Measurements from ENCODE around the gene EFHB.
"Not testable (repeated sequence)": the region's sequence is repeated elsewhere in the genome, so short reads cannot be mapped to it uniquely, and the experiment has no call there.

The EFHB gene

DNA sequence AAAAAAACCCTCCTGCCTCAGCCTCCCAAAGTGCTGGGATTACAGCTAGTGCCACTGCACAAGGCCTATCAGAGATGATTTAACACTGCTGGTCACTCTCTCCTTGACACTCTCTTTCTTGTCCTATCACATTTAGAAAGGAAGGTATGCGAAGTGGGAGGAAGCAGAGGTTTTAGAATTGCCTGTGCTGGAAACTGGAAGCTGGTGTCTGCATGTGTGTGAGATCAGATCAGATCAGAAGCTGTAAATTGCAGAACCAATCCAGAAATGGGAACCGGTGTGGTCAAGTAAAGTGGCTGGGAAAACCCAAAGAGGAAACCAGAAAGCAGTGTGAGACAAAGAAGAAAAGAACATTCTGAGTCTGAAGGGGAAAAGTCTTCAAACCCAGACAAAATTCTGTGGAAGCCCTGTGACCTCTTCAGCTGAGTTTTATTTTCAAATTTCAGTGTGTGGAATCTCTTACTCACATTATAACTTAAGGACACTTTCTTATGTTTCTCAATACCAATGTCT is 2.8 kb downstream of the EFHB start:
- no peak for DNase-seq

GRCh38 chr3:19920401-19921080 is 13.5 kb downstream of the EFHB start:
- DNase-seq, result no peak

DNA sequence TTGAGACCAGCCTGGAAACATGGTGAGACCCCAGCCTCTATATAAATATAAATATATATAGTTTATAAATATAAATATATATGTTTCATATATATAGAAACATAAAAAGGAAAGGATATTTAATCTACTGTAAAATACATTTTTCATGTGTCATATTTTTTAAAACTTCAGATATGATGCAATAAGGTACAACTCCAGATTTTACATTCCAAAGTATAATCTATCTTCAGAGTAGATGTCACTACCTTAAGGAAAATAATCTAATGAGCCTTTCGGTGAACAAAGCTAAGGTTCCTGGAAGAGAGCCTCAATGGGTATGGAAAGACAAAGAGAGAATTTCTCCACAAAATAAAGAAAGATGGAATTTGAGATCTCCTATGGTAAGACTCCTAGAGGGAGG is 16.9 kb downstream of the EFHB start:
- DNase-seq, result no peak

- no peak for DNase-seq
Observed at GRCh38 chr3:19911452-19911851, 22.6 kb downstream of the EFHB start.

GRCh38 chr3:19907523-19907922 is 26.5 kb downstream of the EFHB start:
- no peak for DNase-seq

GRCh38 chr3:19903649-19904048 is 30.4 kb downstream of the EFHB start:
- DNase-seq, result no peak

- no peak for DNase-seq
Observed at GRCh38 chr3:19901918-19902317, 32.1 kb downstream of the EFHB start.

GRCh38 chr3:19901337-19901736 is 32.7 kb downstream of the EFHB start:
- DNase-seq, result no peak

DNA sequence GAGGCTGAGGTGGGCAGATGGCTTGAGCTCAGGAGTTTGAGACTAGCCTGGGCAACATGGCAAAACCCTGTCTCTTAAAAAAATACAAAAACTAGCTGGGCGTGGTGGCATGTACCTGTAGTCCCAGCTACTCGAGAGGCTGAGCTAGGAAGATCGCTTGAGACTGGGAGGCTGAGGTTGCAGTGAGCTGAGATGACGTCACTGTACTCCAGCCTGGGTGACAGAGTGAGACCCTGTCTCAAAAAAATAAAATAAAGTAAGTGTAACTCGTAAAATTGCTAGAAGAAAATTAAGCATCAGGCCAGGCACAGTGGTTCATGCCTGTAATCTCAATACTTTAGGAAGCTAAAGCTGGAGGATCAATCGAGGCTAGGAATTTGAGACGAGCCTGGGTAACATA is 34.2 kb downstream of the EFHB start:
- DNase-seq, result not testable (repeated sequence)

DNA sequence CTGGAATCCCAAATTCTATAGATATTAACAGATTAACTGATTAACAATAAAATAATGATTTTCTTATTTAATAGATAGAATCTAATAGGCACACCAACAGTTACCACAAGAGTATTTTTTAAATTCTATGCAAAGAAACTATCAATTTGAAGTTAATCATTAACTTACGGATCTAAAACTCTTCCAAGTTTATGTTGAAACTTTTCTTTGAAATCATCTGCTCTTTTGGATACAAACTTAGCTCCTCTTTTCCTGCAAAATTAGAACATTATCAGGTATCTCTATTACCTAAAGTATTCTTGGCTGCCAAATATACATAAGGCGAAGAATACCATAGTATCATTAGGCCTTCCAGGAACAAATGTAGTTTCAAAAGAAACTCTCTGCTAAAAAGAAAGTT is 34.8 kb downstream of the EFHB start:
- DNase-seq, result no peak

DNA sequence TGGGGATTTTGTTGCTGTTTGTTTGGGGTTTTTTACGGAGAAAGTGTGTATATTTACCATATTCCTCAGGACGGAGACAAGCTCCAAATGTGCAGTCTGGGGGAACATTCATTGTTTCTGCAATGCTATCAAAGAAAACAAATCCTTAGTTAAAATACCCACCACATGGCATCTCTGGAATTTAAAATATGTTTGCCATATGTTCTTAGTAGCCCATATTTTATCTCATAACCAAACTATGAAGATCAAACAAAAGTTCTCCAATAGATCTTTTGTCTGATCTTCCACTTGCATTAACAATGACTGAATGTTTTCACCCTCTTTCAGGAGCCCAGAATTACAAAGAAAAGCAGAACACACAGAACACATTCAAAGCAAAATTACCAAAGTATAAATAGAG is 35.3 kb downstream of the EFHB start:
- DNase-seq, result no peak

DNA sequence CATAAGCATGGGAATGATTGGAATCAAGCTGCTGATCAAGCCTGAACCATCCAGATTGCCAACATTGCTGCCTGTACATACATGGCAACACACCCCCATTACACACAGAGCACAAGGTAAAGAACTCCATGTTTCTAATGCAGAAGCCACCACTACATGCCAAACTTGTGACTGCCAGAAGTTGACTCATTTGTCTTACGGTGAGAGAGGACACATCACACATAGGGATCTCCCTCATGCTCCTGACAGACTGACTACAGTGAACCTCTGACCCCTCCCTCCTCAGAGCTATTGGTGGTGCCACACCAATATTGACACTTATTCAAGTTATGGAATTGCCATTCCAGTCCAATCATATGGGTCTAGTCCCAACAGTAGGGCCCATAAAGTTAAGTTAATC is 42.3 kb downstream of the EFHB start:
- DNase-seq, result no peak

DNA sequence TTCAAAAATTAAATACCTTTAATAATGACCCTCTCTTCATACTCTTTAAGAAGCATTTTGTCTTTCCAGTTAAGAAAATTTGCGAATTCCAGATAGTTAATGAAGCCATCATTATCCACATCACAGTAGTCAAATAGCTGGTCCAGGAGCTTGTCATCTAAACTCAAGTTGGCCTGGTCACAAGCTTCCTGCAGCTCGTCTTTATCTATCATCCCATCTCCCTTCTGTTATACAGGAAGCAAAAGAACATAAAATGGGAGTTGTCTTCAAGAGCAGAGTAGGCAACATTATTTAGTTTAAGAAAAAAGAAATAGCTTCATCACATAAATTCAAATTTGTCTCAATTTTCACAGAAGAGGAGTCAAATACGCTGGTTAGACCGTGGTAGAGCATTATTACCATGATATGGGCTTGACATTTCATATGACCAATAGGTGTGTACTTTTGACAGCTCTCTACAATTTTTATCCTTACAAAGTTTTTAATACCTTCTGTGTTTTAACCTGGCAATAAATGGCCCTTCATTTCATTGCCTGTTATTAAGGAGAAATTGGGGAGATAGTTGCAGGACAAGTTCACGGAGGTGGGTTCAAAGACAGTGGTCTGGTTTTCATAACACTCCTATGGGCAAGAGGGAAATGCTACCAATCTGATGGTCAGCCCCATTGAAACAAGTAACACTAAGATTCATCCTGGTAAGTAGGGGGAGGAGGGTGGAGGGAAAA is 45.4 kb downstream of the EFHB start:
- DNase-seq, result no peak

- not testable (repeated sequence) for DNase-seq
Observed at GRCh38 chr3:19887122-19887521, 46.9 kb downstream of the EFHB start.

GRCh38 chr3:19886404-19886803 is 47.6 kb downstream of the EFHB start:
- DNase-seq, result no peak

DNA sequence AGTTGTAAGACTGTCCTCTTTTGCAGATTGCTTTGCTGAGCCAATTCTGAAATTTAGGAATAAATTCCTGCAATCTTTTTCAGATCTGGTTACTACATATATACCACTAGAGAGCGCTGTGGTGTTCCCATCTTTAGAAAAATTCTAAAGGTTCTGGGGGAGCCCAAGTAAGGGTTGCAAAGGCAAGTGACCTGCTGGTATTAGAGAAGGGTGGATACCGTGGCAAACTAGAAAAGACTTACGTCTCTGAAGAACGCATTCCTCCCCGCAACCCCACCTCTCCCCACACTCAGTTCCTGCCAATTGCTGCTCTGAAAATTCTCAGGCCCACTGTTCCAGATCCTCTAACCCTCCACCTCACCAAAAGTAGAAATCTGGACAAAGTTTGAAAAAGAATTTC is 48.5 kb downstream of the EFHB start:
- no peak for DNase-seq

GRCh38 chr3:19881852-19882251 is 52.2 kb downstream of the EFHB start:
- DNase-seq, result no peak

- no peak for DNase-seq
Observed at GRCh38 chr3:19881036-19881435, 53.0 kb downstream of the EFHB start.

GRCh38 chr3:19877656-19878055 is 56.4 kb downstream of the EFHB start:
- DNase-seq, result no peak

- no peak for DNase-seq
Observed at GRCh38 chr3:19866751-19867347, 67.2 kb downstream of the EFHB start.

GRCh38 chr3:19855318-19855717 is 78.7 kb downstream of the EFHB start:
- not testable (repeated sequence) for DNase-seq

GRCh38 chr3:19846609-19847008 is 87.4 kb downstream of the EFHB start:
- not testable (repeated sequence) for DNase-seq

Measured in NCI-H1092 (cell line).